Hindlimb muscle (tissue), 1 donor: ENCODE measurements around the gene NFIA. TPM values are rescaled to one million over a fixed set of nuclear protein-coding genes. Genes with fewer than 3 reads are reported as not detected.
"Not testable (repeated sequence)": the region's sequence is repeated elsewhere in the genome, so short reads cannot be mapped to it uniquely, and the experiment has no call there.

Experiments used
- DNase-seq: peaks from one replicate; pipeline ENCODE4 v3.0.0-alpha.2; 2013
- polyA plus RNA-seq: library from polyadenylated mRNA; unstranded; fragments of 120-200 nt; gene quantifications from one replicate; pipeline ENCODE4 v1.2.1, GENCODE V29; 2013; ENCODE audit not compliant: insufficient read length

Gene NFIA
- polyA plus RNA-seq, 1 donor, result 32.9 TPM

DNA sequence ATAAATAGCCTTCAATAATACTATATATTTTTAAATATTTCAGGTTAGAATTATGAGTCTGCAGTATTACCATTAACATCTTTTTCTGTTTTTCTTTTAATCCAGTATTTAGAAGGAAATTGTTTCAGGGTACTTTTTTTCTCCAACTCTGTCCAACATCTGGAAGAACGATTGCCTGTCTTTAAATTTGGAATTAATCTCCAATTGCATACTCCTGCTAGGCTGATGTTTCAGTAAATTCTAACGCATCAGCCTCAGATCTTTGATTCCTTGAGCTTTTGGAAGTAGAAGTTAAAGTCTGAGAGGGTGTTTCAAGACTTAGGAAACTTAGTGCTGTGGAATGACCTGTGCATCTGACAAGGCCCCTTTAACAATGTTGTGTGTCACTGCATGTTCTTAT, 20.3 kb downstream of the NFIA start:
- DNase-seq, result no peak

GRCh38 chr1:61104220-61104671, 21.9 kb downstream of the NFIA start:
- DNase-seq, result no peak

DNA sequence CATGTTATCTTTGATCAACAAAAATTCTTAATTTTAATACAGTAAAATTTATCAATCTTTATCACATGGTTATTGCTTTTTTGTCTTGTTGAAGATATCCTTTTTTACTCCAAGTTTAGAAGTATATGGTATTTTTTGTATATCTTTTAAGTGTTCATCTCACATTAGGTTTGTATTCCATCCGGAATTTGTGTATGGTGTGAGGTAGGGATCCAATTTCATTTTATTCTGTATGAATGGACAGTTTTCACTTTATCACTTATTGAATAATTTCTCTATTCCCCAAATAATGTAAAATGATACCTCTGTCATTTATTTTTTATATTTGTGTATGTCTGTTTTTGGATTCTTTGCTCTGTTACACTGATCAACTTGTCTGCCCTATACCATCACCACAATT, 25.3 kb downstream of the NFIA start:
- no peak for DNase-seq

GRCh38 chr1:61109158-61109557, 26.8 kb downstream of the NFIA start:
- DNase-seq, result no peak

- no peak for DNase-seq
These were observed 27.5 kb downstream of the NFIA start for GRCh38 chr1:61109910-61110309.

DNA sequence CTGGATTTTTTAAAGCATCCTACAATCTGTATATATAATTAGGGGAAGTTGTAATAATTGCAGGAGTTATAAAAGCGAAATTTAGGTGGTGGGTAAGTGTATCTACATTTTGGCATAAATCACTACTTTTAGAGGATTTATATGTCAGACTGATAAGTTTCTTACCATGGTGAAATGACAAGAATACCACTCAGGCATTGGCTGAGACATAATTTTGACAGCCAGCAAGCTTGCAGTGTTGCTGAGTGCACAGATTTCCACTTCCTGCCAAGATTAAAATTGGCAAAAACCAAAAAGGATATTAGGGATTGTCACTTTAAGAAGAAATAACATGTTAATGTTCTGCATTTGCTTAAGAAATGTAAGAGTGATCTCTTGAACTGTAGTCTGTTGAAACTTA, 28.2 kb downstream of the NFIA start:
- DNase-seq, result no peak

DNA sequence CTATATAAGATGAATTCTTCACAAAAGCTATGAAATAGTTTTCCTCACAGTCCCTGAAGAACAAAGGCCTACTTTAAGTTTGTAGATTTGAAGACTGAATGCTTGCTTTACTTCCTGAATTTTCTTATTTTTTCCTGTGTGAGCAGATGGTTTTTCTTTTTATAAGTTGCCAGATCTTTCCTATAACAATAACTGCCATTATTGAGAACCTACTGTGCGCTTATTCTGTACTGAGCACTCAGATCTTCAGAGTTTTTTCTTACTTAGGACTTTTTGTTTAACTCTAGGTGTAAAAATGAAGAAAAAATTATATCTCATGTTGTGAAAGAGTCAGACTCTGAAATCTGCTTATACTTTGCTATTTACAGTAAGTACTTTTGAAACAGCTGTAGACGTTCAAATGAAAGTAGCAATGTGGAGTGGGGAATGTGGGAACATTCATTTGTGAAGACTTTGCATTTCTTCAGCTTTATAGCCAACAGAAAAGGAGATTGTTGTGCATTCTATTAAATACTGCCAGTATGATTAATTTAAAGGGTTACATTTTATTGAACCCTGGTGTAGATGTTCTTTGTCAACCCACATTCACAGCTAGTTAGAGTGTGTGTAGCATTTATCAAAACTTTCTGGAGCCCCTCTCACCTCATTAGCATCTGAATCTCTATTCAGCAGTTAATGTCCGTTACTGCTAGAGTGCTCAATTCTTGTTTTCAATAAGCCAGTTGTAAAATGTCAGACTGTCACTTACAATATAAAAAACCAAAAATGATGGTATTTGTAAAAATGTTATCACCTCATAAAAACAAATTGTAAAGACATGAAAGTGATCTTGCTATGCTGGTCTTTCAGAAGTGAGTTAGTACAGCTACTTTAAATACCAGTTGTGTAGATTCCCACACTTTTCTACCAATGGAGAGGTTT, 29.0 kb downstream of the NFIA start:
- no peak for DNase-seq

DNA sequence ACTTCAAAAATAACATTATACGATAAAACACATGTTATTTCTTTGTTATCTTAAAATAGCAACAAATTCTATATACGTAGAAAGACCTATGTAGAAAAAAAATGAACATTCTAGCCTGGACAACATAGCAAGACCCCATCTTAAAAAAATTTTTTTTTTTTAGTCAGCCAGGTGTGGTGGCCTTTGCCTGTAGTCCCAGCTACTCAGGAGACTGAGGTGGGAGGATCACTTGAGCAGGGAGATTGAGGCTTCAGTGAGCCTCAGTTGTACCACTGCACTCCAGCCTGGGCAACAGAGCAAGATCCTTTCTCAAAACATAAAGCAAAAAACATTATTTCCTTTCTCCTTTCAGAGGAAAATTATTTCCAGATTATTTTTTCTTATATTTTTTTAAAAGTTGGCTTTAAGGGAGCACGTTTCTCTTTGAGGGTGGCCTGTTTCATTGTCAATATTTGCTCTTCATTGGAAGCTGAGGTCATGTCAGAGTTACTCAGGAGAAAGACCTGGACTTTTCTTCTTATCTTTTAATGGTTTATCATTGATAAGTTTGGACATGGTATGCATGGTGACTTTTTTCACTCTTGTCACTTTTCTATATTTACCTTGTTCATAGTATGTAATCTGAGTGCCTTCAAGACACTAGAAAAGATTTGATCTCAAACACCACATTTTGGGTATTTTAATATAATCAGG, 32.0 kb downstream of the NFIA start:
- no peak for DNase-seq

DNA sequence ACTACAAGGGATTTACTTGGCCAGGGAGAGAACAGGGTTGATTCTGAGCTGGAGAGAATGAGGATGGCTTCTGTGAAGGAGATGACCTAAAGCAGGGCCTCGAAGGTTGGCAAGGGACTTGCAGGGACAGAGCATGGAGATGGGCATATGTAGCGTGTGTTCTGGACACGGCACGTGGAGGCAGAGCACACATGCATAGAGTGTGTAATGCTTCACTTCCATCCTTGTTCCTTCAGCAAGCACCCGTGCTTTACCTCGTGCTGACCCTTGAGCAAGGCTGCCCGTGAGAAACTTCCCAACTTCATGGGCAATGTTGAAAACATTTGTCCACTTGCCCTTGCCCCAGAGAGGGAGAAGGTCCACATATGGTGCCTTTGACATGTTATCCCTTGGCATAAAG, 33.1 kb downstream of the NFIA start:
- no peak for DNase-seq

DNA sequence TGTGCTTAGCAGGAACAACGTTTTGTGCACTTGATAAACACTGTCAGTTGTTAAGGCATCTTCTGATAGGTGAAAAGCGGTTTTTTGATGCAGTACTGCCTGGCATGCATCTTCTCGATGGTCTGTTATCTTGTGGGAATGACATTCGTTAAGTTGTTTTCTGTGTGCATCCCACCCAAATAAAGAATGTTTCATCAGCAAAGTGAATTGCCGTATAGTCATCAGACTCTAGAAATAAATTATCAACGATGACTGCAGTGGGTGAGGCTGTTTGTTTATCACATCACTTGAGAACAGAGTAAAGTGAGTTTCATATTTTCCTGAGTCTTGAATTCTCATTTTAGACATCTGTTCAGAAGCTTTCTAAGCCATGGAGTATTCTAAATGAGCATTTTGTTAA, 34.1 kb downstream of the NFIA start:
- DNase-seq, result no peak

- no peak for DNase-seq
These were observed 34.9 kb downstream of the NFIA start for GRCh38 chr1:61117283-61117682.

GRCh38 chr1:61119085-61119484, 36.7 kb downstream of the NFIA start:
- DNase-seq, result no peak

DNA sequence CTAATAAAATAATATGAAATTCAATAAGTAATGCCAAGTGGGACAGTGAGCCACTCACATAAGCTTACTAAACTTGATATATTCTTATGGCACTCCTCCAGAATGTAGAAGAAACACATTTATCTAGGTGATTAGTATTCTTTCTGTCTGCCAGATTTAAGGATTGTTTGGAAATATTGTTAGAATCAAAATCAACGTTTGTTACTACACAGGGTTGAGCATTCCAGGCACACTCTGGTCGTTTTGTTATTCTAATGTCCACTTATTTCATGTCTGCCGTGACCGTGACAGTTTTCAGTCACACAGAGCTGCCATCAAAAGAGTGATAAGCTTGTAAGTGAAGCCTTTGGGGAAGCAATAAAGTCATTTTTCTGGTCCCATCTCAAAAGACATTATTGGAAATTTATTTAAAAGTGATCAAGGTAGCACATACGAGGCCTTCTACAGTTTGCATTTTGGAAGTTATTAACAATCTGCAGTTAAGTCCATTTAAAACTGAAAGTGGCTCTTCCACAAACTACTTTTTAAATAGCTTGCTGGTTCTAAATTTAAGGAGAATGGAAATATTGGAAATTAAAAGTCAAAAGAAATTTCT, 38.0 kb downstream of the NFIA start:
- no peak for DNase-seq

GRCh38 chr1:61120998-61121397, 38.6 kb downstream of the NFIA start:
- DNase-seq, result no peak

GRCh38 chr1:61121631-61122030, 39.3 kb downstream of the NFIA start:
- no peak for DNase-seq

DNA sequence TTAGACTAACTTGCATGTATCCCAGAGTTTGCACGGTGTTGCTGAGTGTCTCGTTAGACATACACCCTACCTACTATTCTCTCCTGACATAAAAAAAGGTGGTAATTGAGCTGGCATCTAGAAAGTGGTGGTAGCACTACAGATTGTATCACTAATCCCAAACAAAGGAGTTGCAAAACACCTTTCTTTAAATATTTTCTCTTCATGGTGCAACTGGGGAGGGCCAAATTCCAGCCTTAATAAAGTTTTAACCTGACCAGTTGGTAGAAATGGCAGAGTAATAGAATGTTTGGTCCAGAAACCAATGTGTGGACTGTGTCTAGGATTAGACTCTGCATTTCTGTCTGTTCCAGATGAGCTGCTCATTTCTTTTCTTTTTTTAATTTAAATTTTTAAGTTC, 40.0 kb downstream of the NFIA start:
- DNase-seq, result no peak

DNA sequence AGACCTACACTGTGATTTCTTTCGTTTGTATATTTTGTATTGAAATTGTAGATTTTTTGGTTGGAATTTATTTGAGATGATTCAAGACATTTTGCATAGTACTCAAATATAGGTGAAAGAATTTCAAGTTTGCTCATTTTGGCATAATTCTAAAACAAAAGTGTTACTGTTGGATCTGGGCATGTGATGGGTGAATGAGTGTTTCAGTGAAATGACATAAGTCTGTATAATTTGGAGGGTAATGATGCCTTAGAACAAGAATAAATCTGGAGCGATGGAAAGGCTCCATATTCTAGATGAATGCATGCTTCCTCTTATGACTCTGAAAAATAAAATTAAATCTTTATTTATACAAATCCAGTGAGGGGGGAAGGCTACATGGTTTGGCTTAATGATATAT, 41.0 kb downstream of the NFIA start:
- DNase-seq, result no peak

DNA sequence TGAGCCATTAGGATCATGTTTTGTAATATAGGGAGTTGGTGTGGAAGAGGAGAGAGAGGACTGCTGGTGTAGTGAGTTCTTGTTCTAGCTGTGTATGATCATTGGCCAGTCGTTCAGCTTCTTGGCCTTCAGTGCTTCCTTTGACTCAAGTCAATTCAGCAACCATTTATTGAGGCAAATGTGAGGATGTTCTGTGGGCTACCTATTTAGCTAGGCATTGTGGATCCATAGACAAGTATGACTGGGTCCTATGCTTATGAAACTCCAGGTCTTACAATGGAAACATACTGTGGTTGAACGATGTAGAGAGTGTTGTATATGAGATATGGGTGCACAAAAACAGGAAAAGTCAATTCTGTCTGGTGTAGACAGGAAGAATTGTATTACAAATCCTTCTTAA, 41.7 kb downstream of the NFIA start:
- DNase-seq, result no peak

- DNase-seq, result no peak
These were observed 42.3 kb downstream of the NFIA start for GRCh38 chr1:61124696-61125095.

GRCh38 chr1:61125263-61125662, 42.9 kb downstream of the NFIA start:
- DNase-seq, result no peak

DNA sequence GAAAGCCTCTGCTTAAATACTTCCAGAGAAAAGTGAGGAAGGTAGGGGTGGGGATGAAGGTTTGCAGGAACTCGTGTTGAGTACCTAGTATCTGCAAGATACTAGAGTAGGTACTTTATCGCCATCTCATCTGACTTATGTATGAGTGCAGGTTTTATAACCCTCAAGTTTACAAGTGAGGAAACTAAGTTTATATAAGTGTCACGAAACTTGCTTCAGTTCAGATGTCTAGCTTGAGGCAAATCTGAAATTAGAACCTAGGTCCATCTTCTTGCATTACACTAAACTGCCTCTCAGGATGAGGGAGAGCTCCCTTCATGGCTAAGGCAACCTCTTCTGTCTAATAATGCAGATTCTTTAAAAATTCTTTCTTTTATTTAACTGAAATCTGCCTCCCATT, 43.5 kb downstream of the NFIA start:
- no peak for DNase-seq

DNA sequence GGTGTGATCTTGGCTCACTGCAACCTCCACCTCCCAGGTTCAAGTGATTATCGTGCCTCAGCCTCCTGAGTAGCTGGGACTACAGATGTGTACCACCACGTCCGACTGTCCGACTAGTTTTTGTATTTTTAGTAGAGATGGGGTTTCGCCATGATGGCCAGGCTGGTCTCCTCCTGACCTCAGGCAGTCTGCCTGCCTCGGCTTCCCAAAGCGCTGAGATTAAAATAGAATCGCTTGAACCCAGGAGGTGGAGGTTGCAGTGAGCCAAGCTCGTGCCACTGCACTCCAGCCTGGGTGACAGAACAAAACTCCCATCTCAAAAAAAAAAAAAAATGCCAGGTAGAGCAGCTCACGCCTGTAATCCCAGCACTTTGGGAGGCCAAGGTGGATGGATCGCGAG, 44.5 kb downstream of the NFIA start:
- DNase-seq, result not testable (repeated sequence)

- DNase-seq, result no peak
These were observed 48.1 kb downstream of the NFIA start for GRCh38 chr1:61130338-61131000.
